HepG2 (cell line): Measurements from ENCODE around the gene SLC25A48. TPM values are rescaled to one million over a fixed set of nuclear protein-coding genes. Genes with fewer than 3 reads are reported as not detected.
A peak's percentile ranks its signal among the peaks of the same experiment; 100 is the strongest.

ENCODE experiments used
- DPF2 ChIP-seq: sonication (generic); formaldehyde crosslinking; IDR thresholded peaks from 2 replicates; pipeline ENCODE4 v1.4.0; 2020; ENCODE audit warnings: mild to moderate bottlenecking, low read depth, missing genetic modification reagents, borderline replicate concordance
- FOXA1 ChIP-seq, 2 experiments: fragments of 450-650 bp in 1 of 2; sonication (generic) in 1 of 2; formaldehyde crosslinking in 1 of 2; IDR thresholded peaks; 2 replicates each; pipeline versions ENCODE4 v1.4.0 to v1.6.1; 2016 to 2020; ENCODE audit warnings: missing genetic modification reagents in 1 of 2
- GATA4 ChIP-seq: sonication (generic); IDR thresholded peaks from 2 replicates; pipeline ENCODE4 v1.6.1; 2016; ENCODE audit warnings: antibody characterized with exemption, low read depth, borderline replicate concordance
- ONECUT2 ChIP-seq: sonication (generic); formaldehyde crosslinking; IDR thresholded peaks from 2 replicates; pipeline ENCODE4 v1.4.0; 2020; ENCODE audit warnings: missing genetic modification reagents
- RXRB ChIP-seq: IDR thresholded peaks from 2 replicates; pipeline ENCODE4 v1.6.1; 2016; ENCODE audit warnings: borderline replicate concordance, missing genetic modification reagents, missing compliant biosample characterization
- ZFP36 ChIP-seq: fragments of 150-350 bp; IDR thresholded peaks from 2 replicates; pipeline ENCODE4 v1.6.1; 2018; ENCODE audit warnings: borderline replicate concordance, low read length, low read depth; ENCODE audit not compliant: partially characterized antibody
- ZIK1 ChIP-seq: sonication (generic); formaldehyde crosslinking; IDR thresholded peaks from 2 replicates; pipeline ENCODE4 v1.5.0; 2020; ENCODE audit warnings: mild to moderate bottlenecking, low read depth, missing genetic modification reagents, borderline replicate concordance
- ZNF33B ChIP-seq: sonication (generic); formaldehyde crosslinking; IDR thresholded peaks from 2 replicates; pipeline ENCODE4 v1.5.1; 2020; ENCODE audit warnings: mild to moderate bottlenecking, missing genetic modification reagents
- ZNF362 ChIP-seq: sonication (generic); formaldehyde crosslinking; IDR thresholded peaks from 2 replicates; pipeline ENCODE4 v1.4.0; 2020; ENCODE audit warnings: missing genetic modification reagents, mild to moderate bottlenecking, borderline replicate concordance
- ZNF383 ChIP-seq: sonication (generic); formaldehyde crosslinking; IDR thresholded peaks from 2 replicates; pipeline ENCODE4 v1.4.0; 2020; ENCODE audit warnings: missing genetic modification reagents, mild to moderate bottlenecking, borderline replicate concordance
- ZNF407 ChIP-seq: sonication (generic); formaldehyde crosslinking; IDR thresholded peaks from one replicate; pipeline ENCODE4 v1.5.1; 2020; ENCODE audit warnings: mild to moderate bottlenecking, missing genetic modification reagents; ENCODE audit errors: not compliant biosample characterization
- ZNF512B ChIP-seq: sonication (generic); formaldehyde crosslinking; IDR thresholded peaks from 2 replicates; pipeline ENCODE4 v1.5.1; 2020; ENCODE audit warnings: missing genetic modification reagents, mild to moderate bottlenecking, borderline replicate concordance
- ZNF674 ChIP-seq: sonication (generic); formaldehyde crosslinking; IDR thresholded peaks from 2 replicates; pipeline ENCODE4 v1.5.0; 2020; ENCODE audit warnings: low read depth, mild to moderate bottlenecking, missing genetic modification reagents
- ZNF781 ChIP-seq: sonication (generic); formaldehyde crosslinking; IDR thresholded peaks from 2 replicates; pipeline ENCODE4 v1.5.1; 2020; ENCODE audit warnings: borderline replicate concordance, mild to moderate bottlenecking, missing genetic modification reagents; ENCODE audit errors: not compliant biosample characterization
- ZSCAN21 ChIP-seq: sonication (generic); formaldehyde crosslinking; IDR thresholded peaks from 2 replicates; pipeline ENCODE4 v1.8.0; 2022; ENCODE audit warnings: mild to moderate bottlenecking, missing genetic modification reagents, moderate library complexity, borderline replicate concordance
- polyA plus RNA-seq, 8 experiments: library from polyadenylated mRNA; depleted of rRNA in 3 of 8; stranded (reverse) in 7 of 8; unstranded in 1 of 8; fragments of >200 nt; fragmentation: Illumina TruSeq in 4 of 8; extraction: Trizol in 4 of 8; gene quantifications; 2 replicates each; pipeline versions ENCODE4 v1.2.1 to v1.2.3, GENCODE V29; 2011 to 2016; ENCODE audit warnings: low read depth in 4 of 8, missing spikeins in 1 of 8, mixed read lengths in 1 of 8; ENCODE audit not compliant: insufficient read depth in 1 of 8
- total RNA-seq, 5 experiments: library from RNA; depleted of rRNA; stranded (reverse); fragments of >200 nt; fragmentation: Illumina TruSeq; extraction: Trizol; gene quantifications; 2 replicates each; pipeline ENCODE4 v1.2.3, GENCODE V29; 2016; ENCODE audit warnings: low read depth in 1 of 5

SLC25A48 gene
- total and polyA plus RNA-seq, 2 of the 13 experiments (the other 11 are each of a cell fraction or from before 2014, with no cell fraction given), result 0.17 to 4.5 TPM

GRCh38 chr5:135930029-135930948 is 95.8 kb downstream of the SLC25A48 start (continued):
- TF ChIP-seq DPF2 (CRISPR knock-in tag) (no peak), ZSCAN21 (CRISPR knock-in tag) (peak; percentile 64; the same call in 1 of the 2 replicates), ZNF407 (no peak), FOXA1 (IDR thresholded peaks at IDR 0.05) (no peak), FOXA1 (CRISPR knock-in tag; IDR thresholded peaks at IDR 0.05) (no peak), ZNF781 (CRISPR knock-in tag) (no peak), RXRB (CRISPR knock-in tag) (no peak), ZFP36 (no peak), GATA4 (no peak), ZNF383 (no peak), ONECUT2 (no peak), ZIK1 (CRISPR knock-in tag) (no peak), ZNF362 (CRISPR knock-in tag) (no peak), ZNF512B (CRISPR knock-in tag) (0 out of 2 replicates have a peak, but pooled peaks have one; percentile 50), ZNF674 (CRISPR knock-in tag) (no peak), ZNF33B (CRISPR knock-in tag) (peak; percentile 35; the same call in 1 of the 2 replicates)
